ENCODE measurements around the gene LYZL1.
"Not testable (repeated sequence)": the region's sequence is repeated elsewhere in the genome, so short reads cannot be mapped to it uniquely, and the experiment has no call there.

Gene LYZL1

DNA sequence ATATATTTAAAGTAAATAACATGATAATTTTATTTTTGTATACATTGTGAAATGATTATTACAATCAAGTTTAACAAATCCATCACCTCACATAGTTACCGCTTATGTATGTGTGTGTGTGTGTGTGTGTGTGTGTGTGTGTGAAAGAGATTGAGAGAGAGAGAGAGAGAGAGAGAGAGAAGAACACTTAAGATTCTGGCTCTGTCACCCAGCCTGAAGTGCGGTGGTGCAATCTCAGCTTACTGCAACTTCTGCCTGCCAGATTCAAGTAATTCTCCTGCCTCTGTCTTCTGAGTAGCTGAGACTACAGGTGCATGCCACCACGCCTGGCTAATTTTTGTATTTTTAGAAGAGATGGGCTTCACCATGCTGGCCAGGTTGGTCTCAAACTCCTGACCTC is 17.8 kb downstream of the LYZL1 start:
- no peaks in the 10 kb centered on the region for H3K27me3 ChIP-seq (ENCODE audit: insufficient read depth, poor library complexity, severe bottlenecking)
- TF ChIP-seq, protein P1, sequence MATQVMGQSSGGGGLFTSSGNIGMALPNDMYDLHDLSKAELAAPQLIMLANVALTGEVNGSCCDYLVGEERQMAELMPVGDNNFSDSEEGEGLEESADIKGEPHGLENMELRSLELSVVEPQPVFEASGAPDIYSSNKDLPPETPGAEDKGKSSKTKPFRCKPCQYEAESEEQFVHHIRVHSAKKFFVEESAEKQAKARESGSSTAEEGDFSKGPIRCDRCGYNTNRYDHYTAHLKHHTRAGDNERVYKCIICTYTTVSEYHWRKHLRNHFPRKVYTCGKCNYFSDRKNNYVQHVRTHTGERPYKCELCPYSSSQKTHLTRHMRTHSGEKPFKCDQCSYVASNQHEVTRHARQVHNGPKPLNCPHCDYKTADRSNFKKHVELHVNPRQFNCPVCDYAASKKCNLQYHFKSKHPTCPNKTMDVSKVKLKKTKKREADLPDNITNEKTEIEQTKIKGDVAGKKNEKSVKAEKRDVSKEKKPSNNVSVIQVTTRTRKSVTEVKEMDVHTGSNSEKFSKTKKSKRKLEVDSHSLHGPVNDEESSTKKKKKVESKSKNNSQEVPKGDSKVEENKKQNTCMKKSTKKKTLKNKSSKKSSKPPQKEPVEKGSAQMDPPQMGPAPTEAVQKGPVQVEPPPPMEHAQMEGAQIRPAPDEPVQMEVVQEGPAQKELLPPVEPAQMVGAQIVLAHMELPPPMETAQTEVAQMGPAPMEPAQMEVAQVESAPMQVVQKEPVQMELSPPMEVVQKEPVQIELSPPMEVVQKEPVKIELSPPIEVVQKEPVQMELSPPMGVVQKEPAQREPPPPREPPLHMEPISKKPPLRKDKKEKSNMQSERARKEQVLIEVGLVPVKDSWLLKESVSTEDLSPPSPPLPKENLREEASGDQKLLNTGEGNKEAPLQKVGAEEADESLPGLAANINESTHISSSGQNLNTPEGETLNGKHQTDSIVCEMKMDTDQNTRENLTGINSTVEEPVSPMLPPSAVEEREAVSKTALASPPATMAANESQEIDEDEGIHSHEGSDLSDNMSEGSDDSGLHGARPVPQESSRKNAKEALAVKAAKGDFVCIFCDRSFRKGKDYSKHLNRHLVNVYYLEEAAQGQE (IDR thresholded peaks at IDR 0.05; ENCODE audit: insufficient replicate concordance, low read depth): no peak
- no peak for TF ChIP-seq POLR2AphosphoS5 (IDR thresholded peaks at IDR 0.05; ENCODE audit: low read depth)
- TF ChIP-seq SPI1 (IDR thresholded peaks at IDR 0.05; ENCODE audit: borderline replicate concordance, low read depth): no peak
- no peak for TF ChIP-seq GABPA (IDR thresholded peaks at IDR 0.05; ENCODE audit: low read depth)
- TF ChIP-seq, protein P2, sequence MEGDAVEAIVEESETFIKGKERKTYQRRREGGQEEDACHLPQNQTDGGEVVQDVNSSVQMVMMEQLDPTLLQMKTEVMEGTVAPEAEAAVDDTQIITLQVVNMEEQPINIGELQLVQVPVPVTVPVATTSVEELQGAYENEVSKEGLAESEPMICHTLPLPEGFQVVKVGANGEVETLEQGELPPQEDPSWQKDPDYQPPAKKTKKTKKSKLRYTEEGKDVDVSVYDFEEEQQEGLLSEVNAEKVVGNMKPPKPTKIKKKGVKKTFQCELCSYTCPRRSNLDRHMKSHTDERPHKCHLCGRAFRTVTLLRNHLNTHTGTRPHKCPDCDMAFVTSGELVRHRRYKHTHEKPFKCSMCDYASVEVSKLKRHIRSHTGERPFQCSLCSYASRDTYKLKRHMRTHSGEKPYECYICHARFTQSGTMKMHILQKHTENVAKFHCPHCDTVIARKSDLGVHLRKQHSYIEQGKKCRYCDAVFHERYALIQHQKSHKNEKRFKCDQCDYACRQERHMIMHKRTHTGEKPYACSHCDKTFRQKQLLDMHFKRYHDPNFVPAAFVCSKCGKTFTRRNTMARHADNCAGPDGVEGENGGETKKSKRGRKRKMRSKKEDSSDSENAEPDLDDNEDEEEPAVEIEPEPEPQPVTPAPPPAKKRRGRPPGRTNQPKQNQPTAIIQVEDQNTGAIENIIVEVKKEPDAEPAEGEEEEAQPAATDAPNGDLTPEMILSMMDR (IDR thresholded peaks at IDR 0.05; ENCODE audit: insufficient read depth, low read length): no peak
- DNase-seq (ENCODE audit: low read depth in 1 of 2, low spot score in 1 of 2): no peak
- no peak overlapping the region for H3K4me3 ChIP-seq (replicated peaks; ENCODE audit: insufficient read depth, low read length)
- no peak overlapping the region for H3K27ac ChIP-seq (replicated peaks)

DNA sequence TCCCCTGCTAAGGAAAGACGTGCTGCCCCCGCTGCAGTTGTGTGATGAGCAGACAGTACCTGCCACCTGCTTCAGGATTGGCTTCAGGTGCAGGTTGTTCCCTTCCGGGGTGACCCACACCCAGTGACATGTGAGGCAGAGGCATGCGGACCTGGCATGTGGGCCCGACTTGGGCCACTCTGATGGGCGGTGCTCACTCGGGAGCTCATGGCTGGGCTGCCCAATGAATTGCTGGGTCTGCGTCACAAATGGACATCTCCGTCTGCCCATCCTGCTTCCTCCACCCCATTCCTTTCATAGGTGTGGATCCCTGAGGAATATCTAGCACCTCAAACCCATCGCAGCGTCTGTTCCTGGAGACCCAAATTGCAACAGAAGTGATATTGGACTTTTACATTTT is 19.3 kb downstream of the LYZL1 start:
- not testable (repeated sequence) for DNase-seq (ENCODE audit: low read depth in 1 of 2, low spot score in 1 of 2); H3K27ac ChIP-seq (replicated peaks); H3K27me3 ChIP-seq (ENCODE audit: insufficient read depth, poor library complexity, severe bottlenecking); H3K4me3 ChIP-seq (replicated peaks; ENCODE audit: insufficient read depth, low read length)

DNA sequence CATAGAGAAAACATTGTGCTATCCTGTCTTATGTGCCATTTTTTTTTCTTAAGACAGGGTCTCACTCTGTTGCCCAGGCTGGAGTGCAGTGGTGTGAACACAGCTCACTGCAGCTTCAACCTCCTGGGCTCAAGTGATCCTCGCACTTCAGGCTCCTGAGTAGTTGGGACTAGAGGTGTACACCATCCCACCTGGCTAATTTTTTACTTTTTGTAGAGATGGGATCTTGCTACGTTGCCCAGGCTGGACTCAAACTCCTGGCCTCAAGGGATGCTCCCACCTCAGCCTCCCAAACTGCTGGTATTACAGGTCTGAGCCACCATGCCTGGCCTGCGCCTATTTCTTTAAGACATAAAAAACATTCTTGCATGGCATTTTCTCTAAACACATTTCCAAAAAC is 20.6 kb downstream of the LYZL1 start:
- H3K27me3 ChIP-seq (ENCODE audit: insufficient read depth, poor library complexity, severe bottlenecking): no peaks in the 10 kb centered on the region
- TF ChIP-seq, protein P2 (IDR thresholded peaks at IDR 0.05; ENCODE audit: insufficient read depth, low read length): no peak
- TF ChIP-seq POLR2AphosphoS5 (IDR thresholded peaks at IDR 0.05; ENCODE audit: low read depth): no peak
- TF ChIP-seq GABPA (IDR thresholded peaks at IDR 0.05; ENCODE audit: low read depth): no peak
- TF ChIP-seq SPI1 (IDR thresholded peaks at IDR 0.05; ENCODE audit: borderline replicate concordance, low read depth): no peak
- TF ChIP-seq, protein P1 (IDR thresholded peaks at IDR 0.05; ENCODE audit: insufficient replicate concordance, low read depth): no peak
- H3K4me3 ChIP-seq (replicated peaks; ENCODE audit: insufficient read depth, low read length): no peak overlapping the region
- no peak for DNase-seq (ENCODE audit: low read depth in 1 of 2, low spot score in 1 of 2)
- no peak overlapping the region for H3K27ac ChIP-seq (replicated peaks)

DNA sequence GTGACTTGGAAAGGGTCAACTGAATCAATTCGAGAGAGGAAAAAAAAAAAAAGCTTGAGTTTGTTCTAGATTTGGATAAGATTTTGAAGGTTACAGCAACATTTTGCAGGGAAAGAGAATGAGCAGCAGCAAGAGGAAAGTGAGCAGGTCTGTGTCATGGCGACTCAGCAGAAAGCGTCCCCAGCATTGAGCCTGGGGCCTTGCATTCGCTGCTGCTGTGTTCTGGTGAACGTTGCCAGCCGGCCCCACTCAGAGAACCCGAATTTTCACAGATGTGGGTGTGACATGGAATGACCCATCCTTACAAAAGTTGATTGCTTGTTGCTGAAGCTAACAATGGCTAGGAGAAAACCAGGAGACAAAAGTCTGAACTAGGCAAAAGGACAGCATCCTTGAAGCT is 21.6 kb downstream of the LYZL1 start:
- not testable (repeated sequence) for DNase-seq (ENCODE audit: low read depth in 1 of 2, low spot score in 1 of 2); H3K27me3 ChIP-seq (ENCODE audit: insufficient read depth, poor library complexity, severe bottlenecking); H3K27ac ChIP-seq (replicated peaks); H3K4me3 ChIP-seq (replicated peaks; ENCODE audit: insufficient read depth, low read length)

DNA sequence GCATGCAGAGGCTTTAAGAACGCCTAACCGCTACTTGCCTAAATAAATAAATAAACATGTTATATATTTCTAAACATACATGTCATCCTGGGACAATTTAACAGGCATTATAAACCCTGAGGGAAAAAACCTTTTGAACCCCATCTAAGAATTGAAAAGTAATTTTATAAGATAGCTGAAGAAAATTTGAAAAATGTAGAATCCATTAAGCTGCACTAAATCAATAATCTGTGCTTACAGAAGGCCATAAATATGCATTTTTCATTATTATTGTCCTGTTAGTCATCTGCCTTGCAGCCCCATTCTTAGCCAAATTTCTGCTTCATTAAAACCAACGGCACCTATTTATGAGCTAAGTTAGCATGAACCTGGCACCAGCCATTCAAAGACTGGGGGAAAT is 24.2 kb downstream of the LYZL1 start:
- TF ChIP-seq, protein P1 (IDR thresholded peaks at IDR 0.05; ENCODE audit: insufficient replicate concordance, low read depth): no peak
- no peak for TF ChIP-seq GABPA (IDR thresholded peaks at IDR 0.05; ENCODE audit: low read depth)
- TF ChIP-seq, protein P2 (IDR thresholded peaks at IDR 0.05; ENCODE audit: insufficient read depth, low read length): no peak
- no peak for TF ChIP-seq SPI1 (IDR thresholded peaks at IDR 0.05; ENCODE audit: borderline replicate concordance, low read depth)
- no peak for TF ChIP-seq POLR2AphosphoS5 (IDR thresholded peaks at IDR 0.05; ENCODE audit: low read depth)
- no peak overlapping the region for H3K4me3 ChIP-seq (replicated peaks; ENCODE audit: insufficient read depth, low read length)
- no peaks in the 10 kb centered on the region for H3K27me3 ChIP-seq (ENCODE audit: insufficient read depth, poor library complexity, severe bottlenecking)
- H3K27ac ChIP-seq (replicated peaks): no peak overlapping the region
- DNase-seq (ENCODE audit: low read depth in 1 of 2, low spot score in 1 of 2): no peak

All from HL-60 (cell line).